ENCODE results near the gene SP3. TPM values are rescaled to one million over a fixed set of nuclear protein-coding genes. Genes with fewer than 3 reads are reported as not detected.

SP3 gene
- total RNA-seq, 1 donor from 2014 or later, result 77.4 TPM

DNA sequence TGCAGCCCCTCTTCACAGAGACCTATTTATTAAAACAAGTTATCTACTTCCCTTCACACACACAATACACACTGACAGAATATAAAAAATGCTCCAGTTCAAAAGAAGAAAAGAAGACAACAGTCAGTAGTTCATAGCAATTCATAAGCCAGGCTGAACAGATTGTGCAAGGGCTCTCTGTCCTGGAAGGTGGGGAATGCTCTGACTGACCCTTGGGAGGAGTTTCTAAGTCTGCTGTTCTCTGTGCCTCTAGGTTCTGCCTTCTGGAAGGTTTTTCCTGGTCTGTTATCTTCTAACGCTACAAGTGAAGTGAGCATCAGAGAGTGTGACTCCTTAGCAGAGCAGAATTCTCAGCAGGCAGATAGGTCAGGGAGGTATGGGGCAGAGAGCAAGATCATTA is 35.7 kb downstream of the SP3 start:
- DNase-seq (no peak), ATAC-seq (no peak)
- no peak overlapping the region for H3K27ac ChIP-seq
- peaks cover 4% of the 10 kb centered on the region for H3K4me1 ChIP-seq
- no peaks in the 10 kb centered on the region for H3K27me3 ChIP-seq
- no peaks in the 10 kb centered on the region for H3K36me3 ChIP-seq
- intact Hi-C loops (cut with DNase I), result no loop called here
- H3K4me3 ChIP-seq, result no peak overlapping the region
- no peaks in the 10 kb centered on the region for H3K9me3 ChIP-seq
- TF ChIP-seq, protein P1, sequence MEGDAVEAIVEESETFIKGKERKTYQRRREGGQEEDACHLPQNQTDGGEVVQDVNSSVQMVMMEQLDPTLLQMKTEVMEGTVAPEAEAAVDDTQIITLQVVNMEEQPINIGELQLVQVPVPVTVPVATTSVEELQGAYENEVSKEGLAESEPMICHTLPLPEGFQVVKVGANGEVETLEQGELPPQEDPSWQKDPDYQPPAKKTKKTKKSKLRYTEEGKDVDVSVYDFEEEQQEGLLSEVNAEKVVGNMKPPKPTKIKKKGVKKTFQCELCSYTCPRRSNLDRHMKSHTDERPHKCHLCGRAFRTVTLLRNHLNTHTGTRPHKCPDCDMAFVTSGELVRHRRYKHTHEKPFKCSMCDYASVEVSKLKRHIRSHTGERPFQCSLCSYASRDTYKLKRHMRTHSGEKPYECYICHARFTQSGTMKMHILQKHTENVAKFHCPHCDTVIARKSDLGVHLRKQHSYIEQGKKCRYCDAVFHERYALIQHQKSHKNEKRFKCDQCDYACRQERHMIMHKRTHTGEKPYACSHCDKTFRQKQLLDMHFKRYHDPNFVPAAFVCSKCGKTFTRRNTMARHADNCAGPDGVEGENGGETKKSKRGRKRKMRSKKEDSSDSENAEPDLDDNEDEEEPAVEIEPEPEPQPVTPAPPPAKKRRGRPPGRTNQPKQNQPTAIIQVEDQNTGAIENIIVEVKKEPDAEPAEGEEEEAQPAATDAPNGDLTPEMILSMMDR (IDR thresholded peaks at IDR 0.05), result no peak

DNA sequence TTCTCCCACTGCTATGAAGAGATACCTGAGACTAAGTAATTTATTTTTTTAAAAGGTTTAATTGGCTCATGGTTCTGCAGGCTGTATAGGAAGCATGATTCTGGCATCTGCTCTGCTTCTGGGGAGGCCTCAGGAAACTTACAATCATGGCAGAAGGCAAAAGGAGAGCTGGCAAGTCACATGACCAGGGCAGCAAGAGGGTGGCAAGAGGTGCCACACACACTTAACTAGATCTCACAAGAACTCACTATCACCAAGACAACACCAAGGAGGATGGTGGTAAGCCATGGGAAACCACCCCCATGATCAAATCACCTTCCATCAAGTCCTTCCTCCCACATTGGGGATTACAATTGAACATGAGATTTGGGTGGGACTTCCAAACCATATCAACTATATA is 38.3 kb downstream of the SP3 start:
- Histone ChIP-seq H3K27me3 (no peaks in the 10 kb centered on the region), H3K4me1 (peaks cover 7% of the 10 kb centered on the region), H3K27ac (no peak overlapping the region), H3K9me3 (no peaks in the 10 kb centered on the region), H3K36me3 (no peaks in the 10 kb centered on the region), H3K4me3 (no peak overlapping the region)
- intact Hi-C loops (cut with DNase I), result no loop called here
- ATAC-seq, result no peak
- no peak for DNase-seq
- TF ChIP-seq, protein P1 (IDR thresholded peaks at IDR 0.05), result no peak

DNA sequence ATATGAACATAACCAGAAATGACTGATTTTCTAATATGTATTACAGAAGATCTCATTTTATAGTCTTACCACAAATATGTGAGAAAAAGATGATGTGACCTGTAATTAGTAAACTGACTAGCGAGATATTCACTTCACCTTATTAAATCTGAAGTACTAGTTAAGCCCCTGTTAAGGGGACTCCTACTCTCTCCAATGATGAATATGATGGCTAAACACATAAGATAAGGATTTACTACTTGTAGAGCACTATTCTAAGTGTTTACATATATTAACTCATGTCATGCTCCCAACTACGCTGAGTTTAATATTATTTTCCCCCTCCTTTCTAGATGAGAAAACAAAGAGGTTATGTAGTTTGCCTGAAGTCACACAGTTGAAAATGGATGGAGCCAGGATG is 40.9 kb downstream of the SP3 start:
- no peaks in the 10 kb centered on the region for H3K36me3 ChIP-seq
- intact Hi-C loops (cut with DNase I), result no loop called here
- no peaks in the 10 kb centered on the region for H3K27me3 ChIP-seq
- no peak overlapping the region for H3K4me3 ChIP-seq
- H3K9me3 ChIP-seq, result no peaks in the 10 kb centered on the region
- peaks cover 10% of the 10 kb centered on the region for H3K4me1 ChIP-seq
- no peak for ATAC-seq
- no peak for DNase-seq
- no peak overlapping the region for H3K27ac ChIP-seq
- TF ChIP-seq, protein P1 (IDR thresholded peaks at IDR 0.05), result no peak

DNA sequence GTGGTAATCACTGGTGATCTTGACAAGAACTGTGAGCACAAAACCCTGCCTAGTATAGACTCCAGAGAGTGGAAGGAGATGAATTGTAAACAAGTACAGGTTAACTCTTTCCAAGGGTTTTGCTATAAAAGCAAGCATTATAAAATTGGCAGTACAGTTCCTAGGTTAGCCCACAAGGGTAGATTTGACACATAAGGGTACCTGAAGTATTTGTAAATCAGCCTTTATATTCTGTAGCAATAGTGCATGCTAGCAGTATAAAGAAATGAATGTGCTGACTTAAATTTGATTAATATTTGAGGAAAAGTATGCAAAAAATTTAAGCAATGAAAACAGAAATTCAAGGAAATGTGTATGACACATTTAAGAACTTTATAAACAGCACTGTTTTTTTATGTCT is 42.4 kb downstream of the SP3 start:
- no peak overlapping the region for H3K4me3 ChIP-seq
- TF ChIP-seq, protein P1 (IDR thresholded peaks at IDR 0.05), result no peak
- intact Hi-C loops (cut with DNase I), result no loop called here
- no peak for DNase-seq
- peaks cover 12% of the 10 kb centered on the region for H3K36me3 ChIP-seq
- H3K27ac ChIP-seq, result no peak overlapping the region
- no peaks in the 10 kb centered on the region for H3K9me3 ChIP-seq
- no peaks in the 10 kb centered on the region for H3K27me3 ChIP-seq
- H3K4me1 ChIP-seq, result peaks cover 10% of the 10 kb centered on the region
- no peak for ATAC-seq

DNA sequence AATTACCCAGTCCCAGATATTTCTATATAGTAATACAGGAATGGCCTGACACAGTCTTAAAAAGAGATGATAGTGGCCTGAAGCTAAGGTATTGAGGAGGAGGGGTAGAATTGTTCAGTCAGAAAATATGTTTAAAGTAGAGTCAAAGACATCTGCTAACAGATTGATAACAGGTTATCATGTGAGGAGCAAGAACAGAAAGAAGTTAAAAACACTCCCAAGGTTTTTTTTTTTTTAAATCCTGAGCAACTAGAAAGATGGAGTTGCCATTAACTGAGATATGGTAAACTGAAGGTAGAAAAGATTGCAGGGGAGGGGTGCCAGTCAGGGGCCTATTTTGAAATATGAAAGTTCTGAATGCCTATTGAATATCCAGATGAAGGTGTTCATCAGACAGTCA is 43.1 kb downstream of the SP3 start:
- no peak for ATAC-seq
- H3K36me3 ChIP-seq, result peaks cover 18% of the 10 kb centered on the region
- H3K27ac ChIP-seq, result no peak overlapping the region
- peaks cover 10% of the 10 kb centered on the region for H3K4me1 ChIP-seq
- intact Hi-C loops (cut with DNase I), result no loop called here
- no peak for DNase-seq
- H3K9me3 ChIP-seq, result no peaks in the 10 kb centered on the region
- no peak overlapping the region for H3K4me3 ChIP-seq
- TF ChIP-seq, protein P1 (IDR thresholded peaks at IDR 0.05), result no peak
- no peaks in the 10 kb centered on the region for H3K27me3 ChIP-seq
